Activated CD8-positive, alpha-beta T cell treated with anti-CD3 and anti-CD28 coated beads for 36 hours (primary cell): ENCODE data around the gene PKP1. TPM values are rescaled to one million over a fixed set of nuclear protein-coding genes. Genes with fewer than 3 reads are reported as not detected.

ENCODE experiments used
- ATAC-seq: fragments of 200-7000 bp; cut with Tn5 transposase; one replicate; pipeline ENCODE4 v1.10.0; 2021; ENCODE audit warnings: mild to moderate bottlenecking, moderate library complexity
- CTCF ChIA-PET: fragments of 350-600 bp; sonication (Branson Sonifier 250); formaldehyde crosslinking; loops from one replicate; lab custom pipeline; 2021; ENCODE audit warnings: antibody characterized with exemption; lab: Charles Lee
- POLR2A ChIA-PET: fragments of 350-600 bp; sonication (Branson Sonifier 250); formaldehyde crosslinking; loops from one replicate; lab custom pipeline; 2021; ENCODE audit warnings: antibody characterized with exemption; lab: Charles Lee
- DNase-seq: peaks from one replicate; pipeline ENCODE4 v3.0.0-alpha.2; 2020
- H3K27ac Mint-ChIP-seq: one replicate; pipeline ENCODE4 v1.8.0; 2021; ENCODE audit warnings: mild to moderate bottlenecking, mixed read lengths
- H3K27me3 Mint-ChIP-seq: one replicate; pipeline ENCODE4 v1.8.0; 2021; ENCODE audit warnings: mixed read lengths
- H3K36me3 Mint-ChIP-seq: one replicate; pipeline ENCODE4 v1.8.0; 2021; ENCODE audit warnings: low read depth, mixed read lengths
- H3K4me1 Mint-ChIP-seq: one replicate; pipeline ENCODE4 v1.8.0; 2021; ENCODE audit warnings: low read depth, mixed read lengths
- H3K4me3 Mint-ChIP-seq: one replicate; pipeline ENCODE4 v1.8.0; 2021; ENCODE audit warnings: mild to moderate bottlenecking, moderate library complexity, mixed read lengths
- H3K9me3 Mint-ChIP-seq: one replicate; pipeline ENCODE4 v1.8.0; 2021; ENCODE audit warnings: mixed read lengths
- CTCF ChIP-seq: fragments of 200-600 bp; IDR thresholded peaks from one replicate; pipeline ENCODE4 v1.8.0; 2022; ENCODE audit warnings: antibody characterized with exemption, mild to moderate bottlenecking
- intact Hi-C: fragments of 100-400 bp; cut with micrococcal nuclease; formaldehyde crosslinking; loops from one replicate; pipeline ENCODE4 v1.10.0; 2022
- total RNA-seq, 2 experiments: library from RNA; stranded (reverse); gene quantifications; one replicate each; pipeline ENCODE4 v1.2.3, GENCODE V29; 2021

PKP1 gene
- total RNA-seq, 2 experiments from 2014 or later, result not detected

- no peak overlapping the region for H3K27ac Mint-ChIP-seq
- H3K36me3 Mint-ChIP-seq, result no peaks in the 10 kb centered on the region
- no peaks in the 10 kb centered on the region for H3K4me1 Mint-ChIP-seq
- DNase-seq (no peak), ATAC-seq (no peak)
- peaks cover 4% of the 10 kb centered on the region for H3K27me3 Mint-ChIP-seq
- no peaks in the 10 kb centered on the region for H3K9me3 Mint-ChIP-seq
- H3K4me3 Mint-ChIP-seq, result no peak overlapping the region
- ChIA-PET CTCF (interaction anchor here (1.1 kb wide), 1 partner anchor 50 kb away, joined by 4 read pairs; no protein-coding TSS in a partner anchor), POLR2A (no interaction called here)
- no peak for TF ChIP-seq CTCF
- intact Hi-C loops, result loop anchor here (10.0 kb wide), 1 partner anchor 59 kb away; no protein-coding TSS in a partner anchor
Observed at GRCh38 chr1:201304126-201304525, 20.8 kb downstream of the PKP1 start.

- POLR2A ChIA-PET, result no interaction called here
- peaks cover 10% of the 10 kb centered on the region for H3K27me3 Mint-ChIP-seq
Observed at GRCh38 chr1:201305815-201306214, 22.5 kb downstream of the PKP1 start.

GRCh38 chr1:201307231-201307630 lies 23.9 kb downstream of the PKP1 start:
- H3K36me3 Mint-ChIP-seq, result no peaks in the 10 kb centered on the region
- DNase-seq, result no peak

More at GRCh38 chr1:201305815-201306214, 22.5 kb downstream of the PKP1 start:
- H3K9me3 Mint-ChIP-seq, result no peaks in the 10 kb centered on the region
- no peak overlapping the region for H3K27ac Mint-ChIP-seq
- CTCF ChIA-PET, result no interaction called here
- no peak for DNase-seq
- peaks cover 2% of the 10 kb centered on the region for H3K4me1 Mint-ChIP-seq
- H3K36me3 Mint-ChIP-seq, result no peaks in the 10 kb centered on the region
- ATAC-seq, result no peak
- TF ChIP-seq CTCF, result no peak
- no peak overlapping the region for H3K4me3 Mint-ChIP-seq
- intact Hi-C loops, result loop anchor here (10.0 kb wide), 1 partner anchor 61 kb away; no protein-coding TSS in a partner anchor

GRCh38 chr1:201307760-201308499 lies 24.6 kb downstream of the PKP1 start:
- ATAC-seq (no peak), DNase-seq (no peak)
- TF ChIP-seq CTCF, result no peak
- peaks cover 10% of the 10 kb centered on the region for H3K27me3 Mint-ChIP-seq
- intact Hi-C loops, result loop anchor here (10.0 kb wide), 1 partner anchor 63 kb away; no protein-coding TSS in a partner anchor
- POLR2A ChIA-PET, result no interaction called here
- H3K36me3 Mint-ChIP-seq, result no peaks in the 10 kb centered on the region
- H3K4me3 Mint-ChIP-seq, result no peak overlapping the region
- H3K9me3 Mint-ChIP-seq, result no peaks in the 10 kb centered on the region
- CTCF ChIA-PET, result interaction anchor here (0.7 to 1.4 kb wide), 4 partner anchors 25 to 54 kb away, joined by 3 to 6 read pairs (median 3); no protein-coding TSS in a partner anchor
- peaks cover 13% of the 10 kb centered on the region for H3K4me1 Mint-ChIP-seq
- H3K27ac Mint-ChIP-seq, result no peak overlapping the region

More at GRCh38 chr1:201307231-201307630, 23.9 kb downstream of the PKP1 start:
- Mint-ChIP-seq H3K4me1 (peaks cover 13% of the 10 kb centered on the region), H3K9me3 (no peaks in the 10 kb centered on the region), H3K27me3 (peaks cover 10% of the 10 kb centered on the region), H3K27ac (no peak overlapping the region), H3K4me3 (no peak overlapping the region)
- TF ChIP-seq CTCF, result no peak
- ChIA-PET POLR2A (no interaction called here), CTCF (no interaction called here)
- intact Hi-C loops, result loop anchor here (10.0 kb wide), 1 partner anchor 62 kb away; no protein-coding TSS in a partner anchor
- ATAC-seq, result no peak

- peak; percentile 29 for DNase-seq
- no peaks in the 10 kb centered on the region for H3K9me3 Mint-ChIP-seq
- ATAC-seq, result no peak
- no peak overlapping the region for H3K27ac Mint-ChIP-seq
- no peak overlapping the region for H3K4me3 Mint-ChIP-seq
- ChIA-PET POLR2A (no interaction called here), CTCF (interaction anchor here (1.3 to 1.4 kb wide), 2 partner anchors 50 to 55 kb away, joined by 3 to 6 read pairs; no protein-coding TSS in a partner anchor)
- H3K27me3 Mint-ChIP-seq, result peaks cover 10% of the 10 kb centered on the region
- intact Hi-C loops, result loop anchor here (10.0 kb wide), 1 partner anchor 65 kb away; no protein-coding TSS in a partner anchor
- no peaks in the 10 kb centered on the region for H3K36me3 Mint-ChIP-seq
- no peak for TF ChIP-seq CTCF
- H3K4me1 Mint-ChIP-seq, result peaks cover 13% of the 10 kb centered on the region
Observed at GRCh38 chr1:201309416-201309815, 26.1 kb downstream of the PKP1 start.
